ENCODE measurements around the gene ARMH3. TPM values are rescaled to one million over a fixed set of nuclear protein-coding genes. Genes with fewer than 3 reads are reported as not detected.

ARMH3 gene
- polyA plus RNA-seq, 1 experiment: 19.8 TPM

GRCh38 chr10:102069071-102069470 is 13.1 kb upstream of the ARMH3 start:
- ChIA-PET CTCF (interaction anchor here (1.0 to 2.9 kb wide), 3 partner anchors 29 to 229 kb away, joined by 3 to 17 read pairs (median 7); no protein-coding TSS in a partner anchor), POLR2A (interaction anchor here (0.6 kb wide), 1 partner anchor 46 kb away, joined by 3 read pairs; no protein-coding TSS in a partner anchor)
- Histone ChIP-seq H3K4me3 (ENCODE audit: low read depth, low read length) (no peak overlapping the region), H3K9me3 (ENCODE audit: control insufficient read depth, insufficient read depth, low read length) (no peaks in the 10 kb centered on the region; the same call in 1 of the 2 replicates), H3K27ac (ENCODE audit: low read depth, low read length) (no peak overlapping the region), H3K27me3 (ENCODE audit: control insufficient read depth, insufficient read depth, low read length) (no peaks in the 10 kb centered on the region)
- TF ChIP-seq CTCF (IDR thresholded peaks at IDR 0.05; ENCODE audit: low read depth, low read length): no peak
- no peak for DNase-seq (ENCODE audit: low read depth, low spot score)

- DNase-seq (ENCODE audit: low read depth, low spot score): no peak
- Histone ChIP-seq H3K27ac (ENCODE audit: low read depth, low read length) (no peak overlapping the region), H3K9me3 (ENCODE audit: control insufficient read depth, insufficient read depth, low read length) (no peaks in the 10 kb centered on the region; the same call in 1 of the 2 replicates), H3K4me3 (ENCODE audit: low read depth, low read length) (no peak overlapping the region), H3K27me3 (ENCODE audit: control insufficient read depth, insufficient read depth, low read length) (no peaks in the 10 kb centered on the region)
- no peak for TF ChIP-seq CTCF (IDR thresholded peaks at IDR 0.05; ENCODE audit: low read depth, low read length)
- ChIA-PET CTCF (interaction anchor here (0.6 to 2.9 kb wide), 3 partner anchors 28 to 248 kb away, joined by 3 to 17 read pairs (median 3); no protein-coding TSS in a partner anchor), POLR2A (interaction anchor here (0.6 kb wide), 1 partner anchor 215 kb away, joined by 3 read pairs; no protein-coding TSS in a partner anchor)
Measured at GRCh38 chr10:102068216-102068615, 12.2 kb upstream of the ARMH3 start.

- Histone ChIP-seq H3K27me3 (ENCODE audit: control insufficient read depth, insufficient read depth, low read length) (no peaks in the 10 kb centered on the region), H3K4me3 (ENCODE audit: low read depth, low read length) (no peak overlapping the region), H3K9me3 (ENCODE audit: control insufficient read depth, insufficient read depth, low read length) (no peaks in the 10 kb centered on the region; the same call in 1 of the 2 replicates), H3K27ac (ENCODE audit: low read depth, low read length) (no peak overlapping the region)
- DNase-seq (ENCODE audit: low read depth, low spot score): no peak
- ChIA-PET CTCF (interaction anchor here (0.6 to 2.9 kb wide), 4 partner anchors 226 to 286 kb away, joined by 3 to 17 read pairs (median 8); no protein-coding TSS in a partner anchor), POLR2A (interaction anchor here (1.6 kb wide), 1 partner anchor 47 kb away, joined by 4 read pairs; no protein-coding TSS in a partner anchor)
- no peak for TF ChIP-seq CTCF (IDR thresholded peaks at IDR 0.05; ENCODE audit: low read depth, low read length)
Measured at GRCh38 chr10:102067091-102067916, 11.3 kb upstream of the ARMH3 start.

- H3K27ac ChIP-seq (ENCODE audit: low read depth, low read length): no peak overlapping the region
- H3K4me3 ChIP-seq (ENCODE audit: low read depth, low read length): peak overlapping the region; percentile 79
- H3K9me3 ChIP-seq (ENCODE audit: control insufficient read depth, insufficient read depth, low read length): no peaks in the 10 kb centered on the region; the same call in 1 of the 2 replicates
- POLR2A ChIA-PET: interaction anchor here (1.6 kb wide), 1 partner anchor 48 kb away, joined by 4 read pairs; no protein-coding TSS in a partner anchor
- no peak for DNase-seq (ENCODE audit: low read depth, low spot score)
- CTCF ChIA-PET: interaction anchor here (1.4 to 2.1 kb wide), 2 partner anchors 226 to 285 kb away, joined by 5 to 11 read pairs; no protein-coding TSS in a partner anchor
- no peaks in the 10 kb centered on the region for H3K27me3 ChIP-seq (ENCODE audit: control insufficient read depth, insufficient read depth, low read length)
- no peak for TF ChIP-seq CTCF (IDR thresholded peaks at IDR 0.05; ENCODE audit: low read depth, low read length)
Measured at GRCh38 chr10:102066399-102067088, 10.6 kb upstream of the ARMH3 start.
